ENCODE data around the gene XKR3. TPM values are rescaled to one million over a fixed set of nuclear protein-coding genes. Genes with fewer than 3 reads are reported as not detected.
"Not testable (repeated sequence)": the region's sequence is repeated elsewhere in the genome, so short reads cannot be mapped to it uniquely, and the experiment has no call there.

Gene XKR3
- total RNA-seq (not detected), polyA plus RNA-seq (not detected)

DNA sequence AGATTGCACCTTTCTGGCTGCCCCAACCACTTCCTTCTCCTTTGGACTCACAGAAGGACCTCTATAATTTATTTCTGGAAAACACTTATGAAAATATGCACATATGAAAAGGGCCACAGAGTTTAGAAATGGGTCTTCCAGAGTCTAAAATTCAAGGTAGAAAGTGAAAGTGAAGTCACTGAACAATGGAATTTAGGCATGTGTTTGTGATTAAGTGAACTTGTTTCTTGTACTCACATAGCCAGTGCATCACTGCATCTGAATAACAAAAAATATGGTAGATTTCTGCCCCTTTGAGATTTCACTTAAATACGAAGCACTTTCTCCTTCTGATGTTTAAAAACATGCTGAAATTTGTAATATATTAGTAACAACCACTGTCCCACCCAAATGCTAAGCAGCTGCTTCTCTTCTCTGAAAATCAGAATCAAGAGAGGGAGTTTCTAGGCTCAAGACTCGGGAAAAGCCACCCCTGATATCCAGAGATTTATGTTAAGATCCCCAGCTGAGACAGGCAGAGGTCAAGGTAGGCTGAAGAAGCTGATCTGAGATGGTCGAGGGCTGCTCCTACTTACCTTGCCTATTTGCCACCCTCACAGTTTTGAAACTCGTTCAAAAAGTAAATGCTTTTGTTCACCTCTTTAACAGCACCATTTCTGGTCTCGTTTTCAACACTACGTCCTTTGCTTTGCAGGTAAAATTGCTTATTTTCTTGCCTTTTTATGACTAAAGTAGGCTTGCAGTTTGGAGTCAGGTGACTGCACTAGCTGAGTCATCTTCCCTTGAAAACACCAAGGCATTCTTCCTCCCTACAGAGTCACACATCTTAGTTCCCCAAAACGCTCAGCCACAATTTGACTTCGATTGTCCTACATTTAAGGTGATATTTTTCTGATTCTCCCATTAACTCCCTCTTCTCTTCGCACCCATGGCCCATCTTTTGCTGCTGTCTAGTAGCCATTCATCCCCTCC, at the start of gene XKR3:
Gene XKR3 (minus strand): TSS at position 696 of the 972 bp plus-strand sequence. CDS start 17,338 bp downstream, outside the sequence.
- H3K4me3 ChIP-seq = peak within 1 kb of the TSS in 1 of 4 donors; percentile 10
- FAIRE-seq (no peak), DNase-seq (no peak), ATAC-seq (peak in 2 of 4 donors; percentile 50 to 66)
- H3K27me3 ChIP-seq = no peaks in the 10 kb centered on the region
- H3K9me3 ChIP-seq = no peaks in the 10 kb centered on the region
- 30 to 34% methylated on average over 9 of the region's 9 CpGs for WGBS, 2 donors
- TF ChIP-seq, protein P1, sequence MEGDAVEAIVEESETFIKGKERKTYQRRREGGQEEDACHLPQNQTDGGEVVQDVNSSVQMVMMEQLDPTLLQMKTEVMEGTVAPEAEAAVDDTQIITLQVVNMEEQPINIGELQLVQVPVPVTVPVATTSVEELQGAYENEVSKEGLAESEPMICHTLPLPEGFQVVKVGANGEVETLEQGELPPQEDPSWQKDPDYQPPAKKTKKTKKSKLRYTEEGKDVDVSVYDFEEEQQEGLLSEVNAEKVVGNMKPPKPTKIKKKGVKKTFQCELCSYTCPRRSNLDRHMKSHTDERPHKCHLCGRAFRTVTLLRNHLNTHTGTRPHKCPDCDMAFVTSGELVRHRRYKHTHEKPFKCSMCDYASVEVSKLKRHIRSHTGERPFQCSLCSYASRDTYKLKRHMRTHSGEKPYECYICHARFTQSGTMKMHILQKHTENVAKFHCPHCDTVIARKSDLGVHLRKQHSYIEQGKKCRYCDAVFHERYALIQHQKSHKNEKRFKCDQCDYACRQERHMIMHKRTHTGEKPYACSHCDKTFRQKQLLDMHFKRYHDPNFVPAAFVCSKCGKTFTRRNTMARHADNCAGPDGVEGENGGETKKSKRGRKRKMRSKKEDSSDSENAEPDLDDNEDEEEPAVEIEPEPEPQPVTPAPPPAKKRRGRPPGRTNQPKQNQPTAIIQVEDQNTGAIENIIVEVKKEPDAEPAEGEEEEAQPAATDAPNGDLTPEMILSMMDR (IDR thresholded peaks at IDR 0.05) = no peak
- H3K4me1 ChIP-seq = no peaks in the 10 kb centered on the region
- H3K27ac ChIP-seq = no peak within 1 kb of the TSS
- intact Hi-C loops (cut with DNase I) = no loop called here
- H3K36me3 ChIP-seq = no peaks in the 10 kb centered on the region

- FAIRE-seq, H3K4me1 ChIP-seq, ATAC-seq, H3K27ac ChIP-seq, H3K9me3 ChIP-seq, H3K27me3 ChIP-seq, DNase-seq, H3K36me3 ChIP-seq, H3K4me3 ChIP-seq: not testable (repeated sequence)
- 51 to 57% methylated on average over 6 of the region's 6 CpGs for WGBS, 2 donors
- intact Hi-C loops (cut with DNase I) = loop anchor here in 1 of 3 donors (10.0 kb wide), 1 partner anchor 85 kb away; no protein-coding TSS in a partner anchor
Measured at GRCh38 chr22:16869640-16870039, 44.4 kb upstream of the XKR3 start.

DNA sequence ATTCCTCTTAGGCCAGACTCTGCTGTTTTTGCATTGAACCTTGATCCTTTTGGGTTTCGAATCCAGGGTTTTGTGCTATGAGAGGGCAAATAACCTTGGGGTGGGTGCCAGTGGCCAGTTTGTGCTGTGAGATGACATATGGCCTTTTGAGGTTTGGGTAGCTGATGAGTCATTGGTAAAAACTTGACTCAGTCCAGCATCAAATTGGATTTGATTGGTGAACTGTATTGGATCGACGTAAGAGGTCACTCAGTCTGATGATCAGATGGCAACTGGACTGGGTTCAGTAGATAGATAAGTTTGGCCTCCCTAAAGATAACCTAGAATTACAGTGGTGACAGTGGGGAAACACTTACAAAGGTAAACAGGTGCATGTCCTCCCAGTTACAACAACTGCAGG, 41.0 kb upstream of the XKR3 start:
- Histone ChIP-seq H3K4me1 (no peaks in the 10 kb centered on the region), H3K4me3 (no peak overlapping the region), H3K36me3 (no peaks in the 10 kb centered on the region), H3K27ac (no peak overlapping the region), H3K27me3 (no peaks in the 10 kb centered on the region), H3K9me3 (no peaks in the 10 kb centered on the region)
- intact Hi-C loops (cut with DNase I) = loop anchor here in 1 of 3 donors (10.0 kb wide), 1 partner anchor 81 kb away; no protein-coding TSS in a partner anchor
- 48 to 49% methylated on average over 3 of the region's 3 CpGs for WGBS, 2 donors
- DNase-seq (no peak), FAIRE-seq (no peak), ATAC-seq (no peak)
- TF ChIP-seq, protein P1 (IDR thresholded peaks at IDR 0.05) = no peak

DNA sequence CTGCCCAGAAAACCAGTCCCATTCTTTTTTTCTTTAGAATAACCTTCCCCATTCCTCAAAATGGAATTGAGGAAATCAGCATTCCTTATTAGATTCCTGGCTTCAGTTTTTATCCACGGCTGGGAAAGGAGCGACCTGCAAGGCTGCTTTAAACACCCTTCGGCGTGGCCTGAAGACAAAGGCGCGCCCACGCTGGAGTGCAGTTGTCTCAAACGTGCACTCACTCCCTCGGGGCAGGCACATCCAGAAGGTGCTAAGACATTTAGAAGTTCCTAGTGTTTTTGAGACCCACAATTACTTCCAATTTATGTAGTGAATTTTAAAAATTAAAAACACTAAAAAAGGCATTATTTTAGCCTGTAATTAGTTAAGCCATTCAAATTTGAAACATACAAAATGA, 31.6 kb upstream of the XKR3 start:
- DNase-seq; H3K9me3 ChIP-seq; H3K4me1 ChIP-seq; H3K4me3 ChIP-seq; ATAC-seq; H3K27ac ChIP-seq; FAIRE-seq; intact Hi-C loops (cut with DNase I); H3K27me3 ChIP-seq; H3K36me3 ChIP-seq: not testable (repeated sequence)
- WGBS, 2 donors = 56 to 64% methylated on average over 9 of the region's 9 CpGs

DNA sequence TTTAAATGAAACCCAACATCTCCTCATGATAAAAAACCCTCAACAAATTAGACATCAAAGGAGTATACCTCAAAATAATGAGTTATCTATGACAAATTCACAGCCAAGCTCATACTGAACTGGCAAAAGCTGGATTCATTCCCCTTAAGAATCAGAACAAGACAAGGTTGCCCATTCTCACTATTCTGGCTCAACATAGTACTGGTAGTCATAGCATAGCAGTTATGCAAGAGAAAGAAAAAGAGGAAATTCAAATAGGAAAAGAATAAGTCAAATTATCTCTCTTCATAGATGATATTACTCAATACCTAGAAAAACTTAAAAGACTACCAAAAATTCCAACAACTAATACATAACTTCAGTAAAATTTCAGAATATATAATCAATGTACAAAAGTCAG, 29.4 kb upstream of the XKR3 start:
- FAIRE-seq (no peak), ATAC-seq (no peak), DNase-seq (no peak)
- no peak overlapping the region for H3K27ac ChIP-seq
- TF ChIP-seq, protein P1 (IDR thresholded peaks at IDR 0.05) = no peak
- H3K4me3 ChIP-seq = no peak overlapping the region
- H3K9me3 ChIP-seq = no peaks in the 10 kb centered on the region
- no peaks in the 10 kb centered on the region for H3K36me3 ChIP-seq
- intact Hi-C loops (cut with DNase I) = no loop called here
- peaks cover 0 to 6% (median 0%) of the 10 kb centered on the region in 4 donors for H3K27me3 ChIP-seq
- H3K4me1 ChIP-seq = no peaks in the 10 kb centered on the region

DNA sequence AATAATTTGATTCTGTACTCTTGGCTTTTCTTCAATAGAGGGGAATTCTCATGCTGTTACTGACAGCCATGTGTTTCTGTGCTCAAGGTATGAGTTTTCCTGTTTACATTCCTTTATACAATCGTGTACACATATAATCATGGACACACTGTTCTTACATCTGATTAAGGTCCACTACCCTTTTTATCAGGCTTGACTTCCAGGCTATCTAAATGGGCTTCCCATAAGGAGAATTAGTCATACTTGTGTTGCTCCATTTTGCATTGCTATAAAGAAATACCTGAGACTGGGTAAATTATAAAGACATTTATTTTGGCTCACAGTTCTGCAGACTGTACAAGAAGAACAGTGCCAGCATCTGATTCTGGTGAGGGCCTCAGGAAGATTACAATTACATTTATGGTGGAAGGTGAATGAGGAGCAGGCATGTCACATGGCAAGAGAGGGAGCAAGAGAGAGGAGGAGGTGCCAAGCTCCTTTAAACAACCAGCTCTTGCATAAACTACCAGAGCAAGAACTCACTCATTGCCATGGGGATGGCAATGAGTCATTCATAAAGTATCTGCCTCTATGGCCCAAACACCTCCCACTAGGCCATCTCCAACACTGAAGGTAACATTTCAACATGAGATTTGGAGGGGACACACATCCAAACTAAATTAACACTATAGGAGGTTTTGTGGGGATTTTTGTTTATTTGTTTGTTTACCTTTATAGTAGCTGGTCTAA, 26.2 kb upstream of the XKR3 start:
- H3K4me1 ChIP-seq; H3K27ac ChIP-seq; DNase-seq; ATAC-seq; H3K4me3 ChIP-seq; H3K9me3 ChIP-seq; H3K27me3 ChIP-seq; FAIRE-seq; intact Hi-C loops (cut with DNase I); H3K36me3 ChIP-seq: not testable (repeated sequence)
- 16 to 21% methylated on average over 1 of the region's 1 CpG for WGBS, 2 donors
